Left lung (tissue), 10 donors: ENCODE measurements around the gene DSC1. TPM values are rescaled to one million over a fixed set of nuclear protein-coding genes. Genes with fewer than 3 reads are reported as not detected.
A peak's percentile ranks its signal among the peaks of the same experiment; 100 is the strongest.

Experiments used
- ATAC-seq: fragments of 200-7000 bp; cut with Tn5 transposase; one replicate; pipeline ENCODE4 v1.9.1; 2020; ENCODE audit warnings: moderate library complexity
- DNase-seq, 4 donors: peaks; one replicate each; pipeline ENCODE4 v3.0.0-alpha.2; 2013 to 2020
- H3K27ac ChIP-seq, 2 donors: fragments of 200-600 bp; sonication (generic) in 1 of 2; one replicate each; pipeline versions ENCODE4 v1.5.0 to v1.8.0; 2020 to 2021
- H3K27me3 ChIP-seq, 2 donors: fragments of 200-600 bp; sonication (generic) in 1 of 2; one replicate each; pipeline versions ENCODE4 v1.5.0 to v1.8.0; 2020 to 2021
- H3K36me3 ChIP-seq, 2 donors: fragments of 200-600 bp; sonication (generic) in 1 of 2; one replicate each; pipeline versions ENCODE4 v1.5.0 to v1.8.0; 2020 to 2021
- H3K4me1 ChIP-seq, 2 donors: fragments of 200-600 bp; one replicate each; pipeline ENCODE4 v1.8.0; 2021
- H3K4me3 ChIP-seq, 2 donors: fragments of 200-600 bp; sonication (generic) in 1 of 2; one replicate each; pipeline versions ENCODE4 v1.5.0 to v1.8.0; 2020 to 2021; ENCODE audit warnings: mild to moderate bottlenecking in 1 of 2
- H3K9me3 ChIP-seq, 2 donors: fragments of 200-600 bp; sonication (generic) in 1 of 2; one replicate each; pipeline versions ENCODE4 v1.5.0 to v1.8.0; 2020 to 2021
- intact Hi-C, 2 donors: fragments of 100-400 bp; cut with DNase I; formaldehyde crosslinking; loops; one replicate each; pipeline versions ENCODE4 v1.11.2 to v1.14.2; 2022
- polyA plus RNA-seq, 6 donors: library from polyadenylated mRNA; unstranded; fragments of 120-200 nt; gene quantifications; one replicate each; pipeline ENCODE4 v1.2.1, GENCODE V29; 2013; ENCODE audit not compliant: insufficient read length in 6 of 6
- total RNA-seq, 2 donors: library from RNA; stranded (reverse); fragmentation: NEBNext Ultra II Directional; extraction: Animal tissue kit (Norgen Biotek cat#: 25700); gene quantifications; one replicate each; pipeline ENCODE4 v1.2.1, GENCODE V29; 2021
- TF ChIP-seq, protein P1 (sequence below), 2 donors: fragments of 200-600 bp; sonication (generic) in 1 of 2; IDR thresholded peaks; one replicate each; pipeline versions ENCODE4 v1.5.0 to v1.8.0; 2021; ENCODE audit warnings: antibody characterized with exemption in 2 of 2
- donor health status: DM: no; HTN: yes; CAD: no.
- donor health status: DM: no; HTN: no; CAD: no.

Gene DSC1
- total and polyA plus RNA-seq, 8 donors, result 0.07 TPM; not detected in 7

DNA sequence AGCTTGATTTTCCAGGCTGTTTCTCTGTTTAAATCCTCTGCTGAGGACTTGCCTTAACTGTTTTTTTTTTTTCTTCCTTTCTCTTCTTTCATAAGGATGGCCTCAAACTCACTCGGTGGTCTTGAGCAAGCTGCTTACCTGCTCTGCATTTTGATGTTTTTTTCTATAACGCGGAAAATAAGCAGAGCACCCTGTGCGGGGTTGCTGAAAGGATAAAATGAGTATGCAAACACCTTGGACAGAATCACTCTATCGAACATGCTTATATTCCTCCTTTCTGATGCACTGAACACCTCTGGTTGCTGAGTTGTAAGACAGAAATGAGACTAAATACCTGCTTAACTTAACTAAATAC lies 41.1 kb upstream of the DSC1 start:
- Histone ChIP-seq H3K27ac (peak overlapping the region in 1 of 2 donors; percentile 77), H3K4me3 (no peak overlapping the region), H3K4me1 (peaks cover 7 to 46% of the 10 kb centered on the region in 2 donors), H3K27me3 (no peaks in the 10 kb centered on the region), H3K36me3 (no peaks in the 10 kb centered on the region), H3K9me3 (no peaks in the 10 kb centered on the region)
- intact Hi-C loops, result no loop called here
- TF ChIP-seq, protein P1, sequence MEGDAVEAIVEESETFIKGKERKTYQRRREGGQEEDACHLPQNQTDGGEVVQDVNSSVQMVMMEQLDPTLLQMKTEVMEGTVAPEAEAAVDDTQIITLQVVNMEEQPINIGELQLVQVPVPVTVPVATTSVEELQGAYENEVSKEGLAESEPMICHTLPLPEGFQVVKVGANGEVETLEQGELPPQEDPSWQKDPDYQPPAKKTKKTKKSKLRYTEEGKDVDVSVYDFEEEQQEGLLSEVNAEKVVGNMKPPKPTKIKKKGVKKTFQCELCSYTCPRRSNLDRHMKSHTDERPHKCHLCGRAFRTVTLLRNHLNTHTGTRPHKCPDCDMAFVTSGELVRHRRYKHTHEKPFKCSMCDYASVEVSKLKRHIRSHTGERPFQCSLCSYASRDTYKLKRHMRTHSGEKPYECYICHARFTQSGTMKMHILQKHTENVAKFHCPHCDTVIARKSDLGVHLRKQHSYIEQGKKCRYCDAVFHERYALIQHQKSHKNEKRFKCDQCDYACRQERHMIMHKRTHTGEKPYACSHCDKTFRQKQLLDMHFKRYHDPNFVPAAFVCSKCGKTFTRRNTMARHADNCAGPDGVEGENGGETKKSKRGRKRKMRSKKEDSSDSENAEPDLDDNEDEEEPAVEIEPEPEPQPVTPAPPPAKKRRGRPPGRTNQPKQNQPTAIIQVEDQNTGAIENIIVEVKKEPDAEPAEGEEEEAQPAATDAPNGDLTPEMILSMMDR (IDR thresholded peaks at IDR 0.05), result no peak
- ATAC-seq (no peak), DNase-seq (no peak)

DNA sequence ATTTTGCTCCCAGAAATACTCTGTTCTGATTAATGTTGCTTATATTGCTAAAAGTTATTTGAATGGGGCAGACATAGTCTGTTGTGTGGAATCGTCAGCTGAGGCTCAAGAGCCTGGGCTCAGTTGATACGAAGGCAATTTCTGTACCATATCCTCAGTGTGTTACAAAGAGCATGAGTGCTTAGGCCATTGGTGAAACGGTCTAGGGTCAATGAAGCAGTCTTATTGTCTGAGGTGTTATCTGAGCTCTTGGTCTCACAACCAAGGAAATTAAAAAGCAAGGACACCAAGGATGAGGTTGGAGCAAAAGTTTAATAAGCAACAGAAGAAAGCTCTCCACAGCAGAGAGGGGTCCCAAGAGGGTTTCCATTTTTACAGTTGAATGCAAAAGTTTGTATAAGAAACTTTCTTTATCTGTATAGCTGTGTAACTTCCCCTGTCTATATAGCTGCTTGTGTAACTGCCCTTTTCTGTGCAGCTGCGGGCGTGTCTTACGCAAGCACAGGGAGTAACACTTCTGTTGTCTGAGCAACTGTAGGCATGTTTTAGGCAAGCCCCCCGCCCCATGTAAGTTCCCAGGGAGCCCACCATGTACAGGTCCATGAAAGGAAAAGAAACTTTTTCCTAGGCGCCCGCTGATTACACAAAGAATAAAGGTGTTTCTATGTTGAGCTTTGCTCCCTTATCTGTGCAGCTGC lies 40.6 kb upstream of the DSC1 start:
- Histone ChIP-seq H3K4me3 (no peak overlapping the region), H3K36me3 (no peaks in the 10 kb centered on the region), H3K27me3 (no peaks in the 10 kb centered on the region), H3K9me3 (no peaks in the 10 kb centered on the region), H3K4me1 (peaks cover 7 to 46% of the 10 kb centered on the region in 2 donors), H3K27ac (peak overlapping the region in 1 of 2 donors; percentile 77)
- DNase-seq (peak; percentile 26 to 85 (median 54)), ATAC-seq (no peak)
- intact Hi-C loops, result no loop called here
- TF ChIP-seq, protein P1 (IDR thresholded peaks at IDR 0.05), result no peak

DNA sequence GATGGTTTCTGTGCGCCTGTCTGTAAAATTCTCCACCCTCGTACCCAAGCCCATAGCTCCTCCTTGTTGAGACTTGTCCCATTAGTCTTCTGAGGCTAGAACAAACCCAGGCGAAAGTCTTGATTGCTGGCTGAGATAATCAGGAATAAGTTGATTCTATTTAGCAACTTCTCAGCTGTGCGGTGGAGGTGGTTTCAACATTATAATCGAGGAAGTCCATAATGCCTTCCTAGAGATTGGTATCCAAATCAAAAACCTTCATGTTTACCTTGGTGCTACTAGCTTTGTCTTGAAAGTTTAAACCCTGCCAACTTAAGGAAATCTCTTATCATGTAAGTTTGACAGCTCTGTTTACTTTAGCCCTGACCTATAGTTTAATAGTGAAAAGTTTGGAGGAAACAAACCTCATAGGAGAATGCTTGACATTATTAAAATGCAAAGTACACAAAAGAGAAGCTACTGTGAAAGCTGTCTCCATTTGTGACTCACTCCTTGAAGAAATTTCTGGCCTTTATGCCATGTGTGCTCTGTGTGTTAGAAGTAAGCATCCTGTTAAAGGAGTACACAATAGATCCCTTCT lies 36.6 kb upstream of the DSC1 start:
- no peak overlapping the region for H3K27ac ChIP-seq
- H3K27me3 ChIP-seq, result no peaks in the 10 kb centered on the region
- H3K9me3 ChIP-seq, result no peaks in the 10 kb centered on the region
- ATAC-seq (peak; percentile 73), DNase-seq (no peak)
- H3K4me1 ChIP-seq, result peaks cover 0 to 18% of the 10 kb centered on the region in 2 donors
- TF ChIP-seq, protein P1 (IDR thresholded peaks at IDR 0.05), result no peak
- no peak overlapping the region for H3K4me3 ChIP-seq
- no peaks in the 10 kb centered on the region for H3K36me3 ChIP-seq
- intact Hi-C loops, result no loop called here

DNA sequence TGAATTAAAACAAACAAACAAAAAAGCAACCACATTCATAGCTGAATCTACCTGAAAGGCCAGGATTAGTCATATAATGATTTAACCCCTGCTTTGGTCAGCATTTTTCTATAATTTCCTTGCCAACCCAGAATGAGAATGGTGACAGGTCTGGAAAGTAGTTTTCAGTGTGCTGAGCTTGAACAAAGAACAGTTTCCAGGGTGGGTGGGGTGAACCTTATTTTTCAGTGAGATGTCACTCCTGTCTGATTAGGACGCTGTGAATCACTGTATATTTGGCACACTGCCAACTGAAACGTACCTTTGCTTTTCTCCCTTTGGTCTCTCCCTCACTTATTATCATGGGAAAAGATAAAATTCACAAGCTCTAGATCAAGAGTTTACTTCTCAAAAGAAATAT lies 35.0 kb upstream of the DSC1 start:
- no peak for ATAC-seq
- H3K27me3 ChIP-seq, result no peaks in the 10 kb centered on the region
- TF ChIP-seq, protein P1 (IDR thresholded peaks at IDR 0.05), result no peak

DNA sequence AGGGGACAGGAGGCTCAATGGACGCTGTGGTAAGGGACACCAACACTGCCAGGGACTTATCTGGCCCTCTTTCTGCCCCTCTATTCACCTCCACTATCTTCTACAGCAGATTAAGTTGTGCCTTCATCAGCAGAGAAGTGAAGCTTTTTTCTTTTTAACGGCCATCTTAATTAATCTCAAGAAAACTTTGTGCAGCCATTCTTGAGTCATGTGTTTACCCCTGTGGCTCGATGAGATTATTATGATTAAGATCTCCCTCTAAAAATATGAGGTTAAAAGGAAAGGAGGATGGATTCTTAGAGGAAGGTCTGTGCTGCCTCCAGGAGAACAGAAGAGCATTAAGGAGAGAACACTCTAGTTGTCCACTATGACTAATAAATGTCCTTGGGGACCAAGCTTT lies 32.4 kb upstream of the DSC1 start:
- intact Hi-C loops, result no loop called here
- Histone ChIP-seq H3K27ac (no peak overlapping the region), H3K4me3 (no peak overlapping the region), H3K9me3 (no peaks in the 10 kb centered on the region), H3K36me3 (no peaks in the 10 kb centered on the region), H3K4me1 (peaks cover 0 to 6% of the 10 kb centered on the region in 2 donors), H3K27me3 (no peaks in the 10 kb centered on the region)
- ATAC-seq, result no peak
- DNase-seq, result no peak
- TF ChIP-seq, protein P1 (IDR thresholded peaks at IDR 0.05), result no peak

More for the DNA sequence above, 35.0 kb upstream of the DSC1 start:
- H3K27ac ChIP-seq, result no peak overlapping the region
- H3K4me3 ChIP-seq, result no peak overlapping the region
- no peaks in the 10 kb centered on the region for H3K36me3 ChIP-seq
- DNase-seq, result no peak
- H3K4me1 ChIP-seq, result peaks cover 0 to 6% of the 10 kb centered on the region in 2 donors
- intact Hi-C loops, result no loop called here
- no peaks in the 10 kb centered on the region for H3K9me3 ChIP-seq
